SU-DHL-6 (cell line): ENCODE measurements around the gene ZCCHC8.

ENCODE experiments used
- EZH2phosphoT487 ChIP-seq: fragments of 200-600 bp; sonication (generic), shearing (Covaris generic); conservative IDR thresholded peaks from 2 replicates; pipeline ENCODE4 v1.6.1; 2018; ENCODE audit warnings: mild to moderate bottlenecking, antibody characterized with exemption, low read length, moderate library complexity, mixed read lengths
- TF ChIP-seq, protein P1 (sequence below): fragments of 200-600 bp; sonication (generic); IDR thresholded peaks from one replicate; pipeline ENCODE4 v1.5.1; 2017; ENCODE audit warnings: antibody characterized with exemption, mild to moderate bottlenecking, low read length, moderate library complexity; ENCODE audit not compliant: insufficient read depth, poor library complexity, severe bottlenecking

DNA sequence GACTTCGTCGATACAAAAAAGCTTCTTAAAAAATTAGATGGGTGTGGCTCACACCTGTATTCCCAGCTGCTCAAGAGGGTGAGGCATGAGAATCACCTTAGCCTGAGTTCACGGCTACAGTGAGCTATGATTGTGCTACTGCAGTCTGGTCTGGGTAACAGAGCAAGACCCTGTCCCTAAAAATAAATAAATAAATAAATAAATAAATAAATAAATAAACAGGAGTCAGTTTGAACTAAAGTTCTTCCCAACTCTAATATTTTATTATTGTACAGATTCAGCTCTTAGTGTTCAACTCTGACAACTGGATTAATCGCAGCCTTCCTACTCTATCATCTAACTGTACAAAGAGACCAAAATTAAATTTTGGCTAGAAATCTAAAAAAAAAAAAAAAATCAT, 65.5 kb downstream of the ZCCHC8 start:
- TF ChIP-seq, protein P1, sequence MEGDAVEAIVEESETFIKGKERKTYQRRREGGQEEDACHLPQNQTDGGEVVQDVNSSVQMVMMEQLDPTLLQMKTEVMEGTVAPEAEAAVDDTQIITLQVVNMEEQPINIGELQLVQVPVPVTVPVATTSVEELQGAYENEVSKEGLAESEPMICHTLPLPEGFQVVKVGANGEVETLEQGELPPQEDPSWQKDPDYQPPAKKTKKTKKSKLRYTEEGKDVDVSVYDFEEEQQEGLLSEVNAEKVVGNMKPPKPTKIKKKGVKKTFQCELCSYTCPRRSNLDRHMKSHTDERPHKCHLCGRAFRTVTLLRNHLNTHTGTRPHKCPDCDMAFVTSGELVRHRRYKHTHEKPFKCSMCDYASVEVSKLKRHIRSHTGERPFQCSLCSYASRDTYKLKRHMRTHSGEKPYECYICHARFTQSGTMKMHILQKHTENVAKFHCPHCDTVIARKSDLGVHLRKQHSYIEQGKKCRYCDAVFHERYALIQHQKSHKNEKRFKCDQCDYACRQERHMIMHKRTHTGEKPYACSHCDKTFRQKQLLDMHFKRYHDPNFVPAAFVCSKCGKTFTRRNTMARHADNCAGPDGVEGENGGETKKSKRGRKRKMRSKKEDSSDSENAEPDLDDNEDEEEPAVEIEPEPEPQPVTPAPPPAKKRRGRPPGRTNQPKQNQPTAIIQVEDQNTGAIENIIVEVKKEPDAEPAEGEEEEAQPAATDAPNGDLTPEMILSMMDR, result no peak
- no peak for TF ChIP-seq EZH2phosphoT487
